Stimulated activated CD4-positive, alpha-beta T cell treated with anti-CD3 and anti-CD28 coated beads, Interleukin-12 subunit alpha, Interleukin-12 subunit beta, amount 100 ng/mL, for 24 hours (primary cell): ENCODE data around the gene EGLN2.
A peak's percentile ranks its signal among the peaks of the same experiment; 100 is the strongest.
"Not testable (repeated sequence)": the region's sequence is repeated elsewhere in the genome, so short reads cannot be mapped to it uniquely, and the experiment has no call there.

Experiments used
- DNase-seq, 2 experiments: peaks; one replicate each; pipeline ENCODE4 v3.0.0-alpha.2; 2020; ENCODE audit warnings: low read depth in 2 of 2

The EGLN2 gene

DNA sequence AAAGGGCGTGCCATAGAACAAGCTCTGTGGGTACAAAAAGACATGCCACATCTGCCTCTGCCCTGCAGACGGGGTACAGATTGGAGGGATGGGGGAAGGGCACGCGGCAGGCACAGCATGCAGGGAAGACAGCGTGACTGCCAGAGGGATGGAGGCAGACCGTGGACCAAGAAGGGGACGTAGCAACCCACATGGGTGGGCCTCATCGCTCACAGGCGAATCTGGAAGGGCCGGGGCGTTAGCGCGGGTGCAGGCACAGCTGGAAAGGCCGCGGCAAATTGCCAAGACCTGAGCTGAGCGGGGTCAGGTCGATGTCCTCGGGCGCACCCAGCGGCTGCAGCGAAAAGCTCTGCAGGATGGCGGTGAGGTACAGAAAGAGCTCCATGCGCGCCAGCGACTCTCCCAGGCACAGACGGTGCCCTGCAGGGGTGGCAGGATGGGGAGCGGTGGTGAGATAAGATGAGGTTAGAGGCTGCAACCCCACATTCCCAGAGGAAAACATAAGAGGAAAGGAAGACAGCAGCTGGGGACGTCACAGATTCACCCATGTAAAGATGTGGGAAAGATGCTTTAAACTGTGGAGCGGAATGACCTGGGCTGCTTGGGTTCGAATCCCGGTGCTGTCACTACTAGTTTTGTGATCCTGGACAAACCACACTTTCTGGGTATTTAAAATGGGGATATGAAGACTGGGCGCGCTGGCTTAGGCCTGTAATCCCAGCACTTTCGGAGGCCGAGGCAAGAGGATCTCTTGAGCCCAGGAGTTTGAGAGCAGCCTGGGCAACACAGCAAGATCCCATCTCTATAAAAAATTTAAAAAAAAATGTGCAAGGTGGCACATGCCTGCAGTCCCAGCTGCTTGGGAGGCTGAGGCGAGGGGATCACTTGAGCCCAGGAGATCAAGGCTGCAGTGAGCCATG, 19.7 kb downstream of the EGLN2 start:
- peak; percentile 60 to 68 for DNase-seq

DNA sequence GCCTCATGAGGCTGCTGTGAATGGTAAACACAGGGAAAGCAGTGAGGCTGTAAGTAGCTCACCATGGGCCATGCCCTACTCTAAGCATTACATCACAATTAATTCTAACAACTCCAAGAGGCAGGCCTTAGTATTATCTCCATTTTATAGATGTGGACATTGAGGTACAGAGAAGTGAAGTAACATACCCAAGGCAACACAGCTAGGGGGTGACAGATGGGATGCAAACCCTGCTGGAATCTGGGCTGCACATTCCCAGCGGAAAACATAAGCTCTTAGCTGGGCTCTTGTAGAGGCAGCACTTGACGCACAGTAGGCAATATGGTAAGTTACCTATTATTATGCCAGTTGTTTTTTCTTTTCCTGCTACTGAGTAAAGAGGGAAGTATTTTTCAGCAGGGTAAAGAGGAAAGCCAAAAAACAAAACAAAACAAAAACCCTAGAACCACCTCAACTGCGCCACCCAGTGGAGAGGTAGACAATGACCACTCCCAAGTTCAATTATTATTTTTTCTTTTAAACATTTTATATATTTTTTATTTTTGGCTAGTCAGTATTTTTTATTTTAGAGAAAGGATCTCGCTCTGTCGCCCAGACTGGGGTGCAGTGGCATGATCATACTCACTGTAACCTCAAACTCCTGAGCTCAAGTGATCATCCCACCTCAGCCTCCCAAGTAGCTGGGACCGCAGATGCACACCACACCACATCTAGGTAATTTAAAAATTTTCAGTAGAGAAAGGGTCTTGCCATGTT, 20.7 kb downstream of the EGLN2 start:
- DNase-seq, result not testable (repeated sequence)

DNA sequence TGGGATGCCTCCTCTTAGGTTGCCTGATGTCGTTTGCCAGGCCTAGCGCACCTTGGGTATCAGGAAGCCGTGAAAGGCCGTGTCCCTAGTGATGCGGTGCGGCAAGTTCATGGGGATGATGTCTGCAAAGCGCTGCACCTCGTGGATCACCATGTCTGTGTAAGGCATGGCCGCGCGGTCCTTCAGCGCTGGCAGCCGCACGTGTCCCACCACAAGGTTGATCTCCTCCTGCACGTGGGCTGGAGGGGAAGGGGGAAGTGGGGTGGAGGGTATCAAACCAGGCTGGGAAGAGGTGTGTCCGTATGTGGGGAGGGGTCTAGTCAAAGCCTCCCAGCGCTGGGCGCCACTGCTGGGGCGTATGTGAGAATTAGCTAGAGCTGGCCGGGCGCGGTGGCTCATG, 23.2 kb downstream of the EGLN2 start:
- DNase-seq, result no peak

DNA sequence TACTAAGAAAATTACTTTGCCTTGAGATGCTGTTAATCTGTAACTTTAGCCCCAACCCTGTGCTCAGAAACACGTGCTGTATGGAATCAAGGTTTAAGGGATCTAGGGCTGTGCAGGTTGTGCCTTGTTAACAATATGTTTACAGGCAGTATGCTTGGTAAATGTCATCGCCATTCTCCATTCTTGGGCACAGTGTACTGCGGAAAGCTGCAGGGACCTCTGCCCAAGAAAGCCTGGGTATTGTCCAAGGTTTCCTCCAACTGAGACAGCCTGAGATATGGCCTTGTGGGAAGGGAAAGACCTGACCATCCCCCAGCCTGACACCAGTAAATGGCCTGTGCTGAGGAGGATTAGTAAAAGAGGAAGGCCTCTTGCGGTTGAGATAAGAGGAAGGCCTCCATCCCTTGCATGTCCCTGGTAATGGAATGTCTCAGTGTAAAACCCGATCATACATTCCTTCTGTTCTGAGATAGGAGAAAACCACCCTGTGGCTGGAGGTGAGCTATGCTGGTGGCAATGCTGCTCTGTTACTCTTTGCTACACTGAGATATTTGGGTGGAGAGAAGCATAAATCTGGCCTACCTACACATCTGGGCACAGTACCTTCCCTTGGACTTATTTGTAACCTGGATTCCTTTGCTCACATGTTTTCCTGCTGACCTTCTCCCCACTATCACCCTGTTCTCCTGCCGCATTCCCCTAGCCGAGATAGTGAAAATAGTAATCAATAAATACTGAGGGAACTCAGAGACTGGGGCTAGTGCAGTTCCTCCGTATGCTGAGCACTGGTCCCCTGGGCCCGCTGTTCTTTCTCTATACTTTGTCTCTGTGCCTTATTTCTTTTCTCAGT, 23.9 kb downstream of the EGLN2 start:
- DNase-seq, result not testable (repeated sequence)

DNA sequence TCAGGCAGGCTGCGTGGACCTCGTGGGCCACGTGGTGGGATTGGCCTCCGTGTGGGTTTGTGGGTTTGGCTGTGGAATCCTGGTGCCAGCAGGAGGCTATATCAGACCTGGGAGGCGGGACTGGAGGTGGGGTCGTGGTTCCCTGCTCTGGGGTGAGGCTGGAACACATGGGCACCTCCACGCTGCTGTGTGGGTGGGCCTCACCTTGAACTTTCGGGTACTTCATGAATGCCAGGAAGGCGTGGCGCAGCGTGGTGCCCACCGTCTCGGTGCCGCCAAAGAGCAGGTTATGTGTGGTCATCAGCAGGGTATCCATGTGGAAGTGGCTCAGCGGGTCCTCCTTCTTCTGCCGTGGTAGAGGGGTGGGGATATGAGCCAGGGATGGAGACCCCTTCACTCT, 25.9 kb downstream of the EGLN2 start:
- not testable (repeated sequence) for DNase-seq

DNA sequence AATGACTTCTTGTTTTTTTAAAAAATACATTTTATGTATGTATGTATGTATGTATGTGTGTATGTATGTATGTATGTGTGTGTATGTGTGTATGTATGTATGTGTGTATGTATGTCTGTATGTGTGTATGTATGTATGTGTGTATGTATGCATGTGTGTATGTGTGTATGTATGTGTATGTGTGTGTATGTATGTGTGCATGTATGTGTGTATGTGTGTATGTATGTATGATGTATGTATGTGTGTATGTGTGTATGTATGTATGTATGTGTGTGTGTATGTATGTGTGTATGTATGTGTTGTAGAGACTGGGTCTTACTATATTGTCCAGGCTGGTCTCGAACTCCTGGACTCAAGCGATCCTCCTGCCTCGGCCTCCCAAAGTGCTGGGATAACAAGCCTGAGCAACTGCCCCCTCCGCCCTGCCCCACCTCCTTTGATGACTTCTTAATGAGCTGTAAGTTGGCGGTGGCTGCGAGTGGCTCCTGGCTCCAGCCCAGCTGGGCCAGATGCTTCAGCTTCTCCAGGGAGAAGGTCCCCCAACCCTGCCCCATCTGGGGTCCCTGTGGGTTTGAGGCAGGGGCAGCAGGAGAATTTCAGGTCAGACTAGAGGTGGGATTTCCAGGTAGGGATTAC, 26.6 kb downstream of the EGLN2 start:
- DNase-seq, result not testable (repeated sequence)

DNA sequence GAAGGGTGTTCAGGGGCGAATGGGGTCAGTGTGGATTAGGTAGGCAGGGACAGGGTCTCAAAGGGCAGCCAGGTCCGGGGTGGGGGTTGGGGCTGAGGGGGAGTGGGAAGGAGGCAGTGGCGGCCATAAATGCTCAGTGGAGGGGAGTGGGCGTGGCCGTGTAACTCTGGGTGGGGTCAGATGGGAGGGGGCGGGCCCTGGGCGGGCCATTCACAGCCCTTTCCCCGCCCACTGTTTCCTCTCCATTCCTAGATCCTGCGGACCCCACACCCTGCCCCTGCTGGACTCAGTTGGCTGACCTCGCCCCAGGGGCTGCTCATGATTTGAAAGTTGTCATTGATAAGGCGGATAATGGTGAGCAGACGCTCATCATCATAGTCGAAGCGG, 27.3 kb downstream of the EGLN2 start:
- DNase-seq, result not testable (repeated sequence)

DNA sequence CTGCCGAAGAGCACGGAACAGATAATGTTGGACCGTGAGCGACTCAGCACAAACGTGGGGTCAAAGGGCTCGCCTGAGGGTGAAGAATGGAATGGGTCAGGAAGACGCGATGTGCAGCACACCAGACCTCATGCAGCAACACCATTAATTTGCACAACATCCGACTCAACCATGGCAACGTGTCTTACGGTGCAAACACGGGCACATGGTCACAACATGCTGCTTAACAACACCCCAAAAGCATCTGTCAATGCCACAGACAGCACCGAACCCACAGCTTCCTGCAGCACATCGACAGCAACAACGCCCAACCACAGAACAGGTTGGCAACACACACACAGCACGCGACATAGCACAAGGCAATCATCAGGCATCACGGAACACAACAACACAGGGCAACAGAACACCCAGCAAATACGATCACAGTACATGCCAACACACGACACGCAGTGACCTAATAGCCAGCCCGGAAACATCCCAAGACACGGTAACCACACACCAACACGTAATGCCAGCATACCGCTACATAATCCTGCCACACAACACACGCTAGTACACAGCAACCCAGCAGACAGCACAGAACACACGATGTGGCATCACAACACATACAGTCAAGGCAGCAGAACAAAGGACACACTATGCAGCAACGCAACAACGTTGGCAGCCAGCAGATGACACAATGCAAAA, 27.9 kb downstream of the EGLN2 start:
- not testable (repeated sequence) for DNase-seq

DNA sequence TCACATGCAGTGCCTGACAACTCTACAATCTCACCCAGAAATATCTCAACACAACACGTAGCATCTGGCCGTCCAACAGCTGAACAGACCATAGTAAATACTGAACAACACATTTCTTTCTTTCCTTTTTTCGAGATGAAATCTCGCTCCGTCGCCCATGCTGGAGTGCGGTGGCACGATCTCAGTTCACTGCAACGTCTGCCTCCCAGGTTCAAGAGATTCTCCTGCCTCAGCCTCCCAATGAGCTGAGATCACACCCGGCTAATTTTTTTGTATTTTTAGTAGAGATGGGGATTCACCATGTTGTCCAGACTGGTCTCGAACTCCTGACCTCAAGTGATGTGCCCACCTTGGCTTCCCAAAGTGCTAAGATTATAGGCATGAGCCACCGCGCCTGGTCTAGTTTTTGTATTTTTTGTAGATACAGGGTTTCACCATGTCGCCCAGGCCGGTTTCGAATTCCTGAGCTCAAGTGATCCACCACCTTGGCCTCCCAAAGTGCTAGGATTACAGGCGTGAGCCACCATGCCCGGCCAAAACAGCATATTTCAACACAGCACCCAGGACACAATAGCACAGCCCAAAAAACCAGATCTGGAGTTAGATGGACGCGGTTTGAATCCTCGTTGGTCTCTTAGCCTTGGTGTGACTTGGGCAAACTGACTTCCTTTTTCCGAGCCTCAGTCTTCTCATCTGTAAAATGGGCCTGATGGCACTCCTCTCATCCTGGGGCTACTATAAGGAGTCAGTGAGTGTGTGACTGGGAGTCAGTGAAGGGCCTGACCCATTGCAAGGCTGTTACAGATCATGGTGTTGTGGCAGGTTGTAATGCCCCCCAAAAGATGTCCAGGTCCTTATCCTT, 28.6 kb downstream of the EGLN2 start:
- no peak for DNase-seq

DNA sequence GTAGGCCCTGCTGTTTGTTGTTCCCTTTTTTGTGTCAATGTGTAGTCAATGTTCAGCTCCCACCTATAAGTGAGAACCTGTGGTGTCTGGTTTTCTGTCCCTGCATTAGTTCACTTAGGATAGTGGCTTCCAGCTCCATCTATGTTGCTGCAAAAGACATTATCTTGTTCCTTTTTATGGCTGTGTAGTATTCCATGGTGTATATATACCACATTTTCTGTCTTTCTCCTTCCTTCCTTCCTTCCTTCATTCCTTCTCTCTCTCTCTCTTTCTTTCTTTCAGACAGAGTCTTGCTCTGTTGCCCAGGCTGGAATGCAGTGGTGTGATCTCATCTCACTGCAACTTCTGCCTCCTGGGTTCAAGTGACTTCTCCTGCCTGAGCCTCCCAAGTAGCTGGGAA, 30.2 kb downstream of the EGLN2 start:
- no peak for DNase-seq

DNA sequence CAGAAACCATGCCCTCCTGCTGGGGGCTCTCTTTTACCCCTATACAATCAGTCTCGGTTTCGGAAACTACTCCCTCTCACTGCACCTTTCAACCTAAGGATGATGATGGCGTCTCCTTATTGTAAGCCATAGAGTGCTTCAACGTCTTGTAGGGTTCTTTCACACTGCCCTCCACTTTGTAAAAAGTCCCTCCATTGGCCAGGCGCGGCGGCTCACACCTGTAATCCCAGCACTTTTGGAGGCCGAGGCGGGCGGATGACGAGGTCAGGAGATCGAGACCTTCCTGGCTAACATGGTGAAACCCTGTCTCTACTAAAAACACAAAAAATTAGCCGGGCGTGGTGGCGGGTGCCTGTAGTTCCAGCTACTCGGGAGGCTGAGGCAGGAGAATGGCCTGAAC, 31.8 kb downstream of the EGLN2 start:
- not testable (repeated sequence) for DNase-seq

DNA sequence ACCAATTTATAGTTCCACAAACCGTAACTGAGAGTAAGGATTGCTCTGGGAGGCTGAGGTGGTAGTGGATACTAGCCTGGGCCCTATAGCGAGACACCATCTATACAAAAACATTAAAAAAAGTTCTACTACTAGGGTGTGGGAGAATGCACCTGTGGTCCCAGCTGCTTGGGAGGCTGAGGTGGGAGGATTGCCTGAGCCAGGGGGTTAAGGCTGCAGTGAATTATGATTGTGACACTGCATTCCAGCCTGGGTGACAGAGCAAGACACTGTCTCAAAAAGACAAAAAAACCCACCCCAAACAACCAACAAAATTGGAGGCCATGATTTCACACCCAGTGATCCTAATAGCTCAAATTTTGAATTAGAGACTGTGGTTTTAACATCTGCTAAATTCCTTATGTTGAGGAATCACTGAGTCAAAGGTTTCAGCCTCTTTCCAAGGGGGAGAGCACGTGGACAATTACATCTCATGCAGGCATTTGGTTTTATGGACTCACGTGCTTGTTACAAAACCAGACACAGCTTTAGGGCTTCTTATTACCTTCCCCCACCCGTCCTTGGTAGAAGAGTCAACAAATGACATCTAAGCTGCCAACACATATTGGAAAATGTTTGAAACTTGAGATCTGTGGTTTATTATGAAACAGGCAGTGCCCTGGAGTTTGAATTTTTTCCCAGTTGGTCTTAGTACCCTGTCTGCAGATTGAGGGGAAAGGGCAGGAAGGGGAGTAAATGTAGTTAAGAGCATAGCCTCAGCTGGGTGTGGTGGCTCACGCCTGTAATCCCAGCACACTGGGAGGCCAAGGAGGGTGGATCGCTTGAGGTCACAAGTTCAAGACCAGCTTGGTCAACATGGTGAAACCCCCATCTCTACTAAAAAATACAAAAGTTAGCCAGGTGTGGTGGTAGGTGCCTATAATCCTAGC, 32.8 kb downstream of the EGLN2 start:
- no peak for DNase-seq

DNA sequence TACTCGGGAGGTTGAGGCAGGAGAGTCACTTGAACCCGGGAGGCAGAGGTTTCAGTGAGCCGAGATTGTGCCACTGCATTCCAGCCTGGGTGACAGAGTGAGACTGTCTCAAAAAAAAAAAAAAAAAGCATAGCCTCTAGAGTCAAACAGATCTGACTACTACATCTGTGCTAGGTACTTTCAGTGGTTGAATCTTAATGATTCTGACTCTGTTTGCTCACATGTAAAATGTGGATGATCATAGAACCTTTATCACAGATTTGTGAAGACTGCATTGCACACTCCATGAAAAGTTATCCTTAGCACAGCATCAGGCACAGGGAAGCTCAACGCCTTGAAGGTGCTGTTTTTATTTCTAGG, 33.4 kb downstream of the EGLN2 start:
- not testable (repeated sequence) for DNase-seq

DNA sequence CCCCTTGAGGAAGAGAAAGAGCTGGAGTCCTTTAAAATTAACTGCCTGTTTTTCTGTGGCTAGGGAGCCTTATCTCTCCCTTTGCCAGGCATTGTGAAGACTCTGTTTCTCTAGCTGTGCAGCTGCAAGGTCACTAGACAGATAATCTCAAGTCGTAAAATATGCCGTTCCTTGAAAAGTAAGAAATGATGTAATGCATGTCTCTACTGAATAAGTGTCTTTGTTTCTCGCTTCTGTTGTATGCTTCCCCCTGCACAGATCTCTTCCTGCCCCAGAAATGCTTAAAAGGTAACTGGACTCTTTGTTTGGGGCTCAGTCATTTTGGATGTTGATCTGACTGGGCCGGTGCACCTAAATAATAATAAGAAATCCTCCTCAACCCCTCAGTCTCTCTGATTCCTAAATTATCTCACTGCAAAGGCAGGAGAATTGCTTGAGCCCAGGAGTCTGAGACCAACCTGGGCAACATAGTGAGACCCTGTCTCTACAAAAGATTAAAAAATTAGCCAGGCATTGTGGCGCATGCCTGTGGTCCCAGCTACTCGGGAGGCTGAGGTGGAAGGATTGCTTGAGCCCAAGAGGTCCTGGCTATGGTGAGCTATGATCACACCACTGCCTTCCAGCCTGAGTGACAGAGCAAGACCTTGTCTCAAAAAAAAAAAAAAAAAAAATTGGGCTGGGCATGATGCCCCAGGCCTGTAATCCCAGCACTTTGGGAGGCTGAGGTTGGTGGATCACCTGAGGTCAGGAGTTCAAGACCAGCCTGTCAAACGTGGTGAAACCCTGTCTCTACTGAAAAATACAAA, 34.9 kb downstream of the EGLN2 start:
- DNase-seq, result not testable (repeated sequence)

DNA sequence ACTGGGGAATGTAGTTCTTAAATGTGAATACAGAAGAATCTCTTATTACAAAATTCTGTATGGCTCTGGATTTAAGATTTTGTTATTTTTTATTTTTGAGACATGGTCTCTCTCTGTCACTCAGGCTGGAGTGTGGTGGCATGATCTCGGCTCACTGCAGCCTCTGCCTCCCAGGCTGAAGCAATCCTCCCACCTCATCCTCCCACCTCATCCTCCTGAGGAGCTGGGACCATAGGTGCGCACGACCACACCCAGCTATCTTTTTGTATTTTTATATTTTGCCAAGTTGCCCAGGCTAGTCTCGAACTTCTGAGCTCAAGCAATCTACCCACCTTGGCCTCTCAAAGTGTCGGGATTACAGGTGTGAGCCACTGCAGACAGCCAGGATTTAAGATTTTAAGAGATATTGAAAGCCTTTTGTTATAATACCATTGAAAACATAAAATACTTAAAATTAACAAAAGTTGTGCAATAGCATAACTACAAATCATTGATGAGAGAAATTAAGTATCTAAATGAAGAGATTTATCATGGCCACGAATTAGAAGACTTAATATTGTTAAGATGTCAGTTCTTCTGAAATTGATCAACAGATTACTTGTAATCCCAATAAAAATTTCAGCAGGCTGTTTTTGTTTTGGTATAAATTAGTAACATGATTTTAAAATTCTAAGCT, 37.9 kb downstream of the EGLN2 start:
- DNase-seq, result no peak

DNA sequence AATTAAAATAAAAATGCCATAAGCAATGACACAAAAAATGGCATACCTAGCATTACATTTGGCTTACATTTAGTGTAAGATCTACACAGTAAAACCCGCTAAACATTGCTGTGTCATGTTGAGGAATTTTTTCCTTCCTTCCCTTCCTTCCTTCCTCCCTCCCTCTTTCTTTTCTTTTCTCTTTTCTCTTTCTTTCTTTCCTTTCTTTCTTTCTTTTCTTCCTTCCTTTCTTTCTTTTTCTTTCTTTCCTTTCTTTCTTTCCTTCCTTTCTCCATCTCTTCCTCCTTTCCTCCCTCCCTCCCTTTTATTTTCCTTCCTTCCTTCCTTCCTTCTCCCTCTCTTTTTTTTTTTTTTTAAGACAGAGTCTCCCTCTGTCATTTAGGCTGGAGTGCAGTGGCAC, 39.5 kb downstream of the EGLN2 start:
- not testable (repeated sequence) for DNase-seq

DNA sequence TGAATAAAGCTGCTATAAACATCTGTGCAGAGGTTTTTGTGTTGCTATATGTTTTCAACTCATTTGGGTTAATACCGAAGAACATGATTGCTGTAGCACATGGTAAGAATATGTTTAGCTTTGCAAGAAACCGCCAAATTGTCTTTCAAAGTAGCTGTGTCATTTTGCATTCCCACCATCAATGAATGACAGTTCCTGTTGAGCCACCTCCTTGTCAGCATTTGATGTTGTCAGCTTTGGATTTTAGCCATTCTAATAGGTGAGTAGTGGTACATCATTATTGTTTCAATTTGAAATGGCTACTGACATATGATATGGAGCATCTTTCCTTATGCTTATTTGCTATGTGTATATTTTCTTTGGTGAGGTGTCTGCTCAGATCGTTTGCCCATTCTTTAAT, 43.0 kb downstream of the EGLN2 start:
- DNase-seq, result not testable (repeated sequence)
